ENCODE results near the gene HS6ST3. TPM values are rescaled to one million over a fixed set of nuclear protein-coding genes. Genes with fewer than 3 reads are reported as not detected.

HS6ST3 gene
- total and polyA plus RNA-seq, 10 donors = 0.03 TPM; not detected in 9

DNA sequence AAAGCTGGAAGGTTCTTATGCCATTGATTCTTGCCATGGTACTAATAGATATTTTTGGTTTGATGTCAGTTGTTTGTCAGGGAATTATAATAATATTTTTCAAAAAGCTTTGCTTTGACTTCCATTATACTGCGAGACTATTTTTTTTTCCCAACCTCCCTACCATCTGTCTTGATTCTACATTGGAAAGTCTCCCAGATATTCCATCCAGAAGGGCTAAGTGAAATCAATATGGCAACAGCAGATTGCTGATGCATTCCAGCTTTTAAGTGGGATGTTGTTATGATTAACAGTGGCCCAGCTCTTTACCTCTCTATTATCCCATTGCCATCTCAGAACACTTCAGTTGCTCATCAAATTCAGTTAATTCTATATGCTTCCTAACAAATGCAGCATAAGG, 657.0 kb downstream of the HS6ST3 start:
- Histone ChIP-seq H3K4me3 (no peak overlapping the region), H3K27ac (no peak overlapping the region), H3K27me3 (replicated peaks in 1 of 7) (no peaks in the 10 kb centered on the region), H3K9me3 (no peaks in the 10 kb centered on the region), H3K4me1 (no peaks in the 10 kb centered on the region), H3K36me3 (no peaks in the 10 kb centered on the region)
- TF ChIP-seq POLR2AphosphoS5 (IDR thresholded peaks at IDR 0.05) (no peak), POLR2A (IDR thresholded peaks at IDR 0.05) (no peak)
- TF ChIP-seq, protein P1, sequence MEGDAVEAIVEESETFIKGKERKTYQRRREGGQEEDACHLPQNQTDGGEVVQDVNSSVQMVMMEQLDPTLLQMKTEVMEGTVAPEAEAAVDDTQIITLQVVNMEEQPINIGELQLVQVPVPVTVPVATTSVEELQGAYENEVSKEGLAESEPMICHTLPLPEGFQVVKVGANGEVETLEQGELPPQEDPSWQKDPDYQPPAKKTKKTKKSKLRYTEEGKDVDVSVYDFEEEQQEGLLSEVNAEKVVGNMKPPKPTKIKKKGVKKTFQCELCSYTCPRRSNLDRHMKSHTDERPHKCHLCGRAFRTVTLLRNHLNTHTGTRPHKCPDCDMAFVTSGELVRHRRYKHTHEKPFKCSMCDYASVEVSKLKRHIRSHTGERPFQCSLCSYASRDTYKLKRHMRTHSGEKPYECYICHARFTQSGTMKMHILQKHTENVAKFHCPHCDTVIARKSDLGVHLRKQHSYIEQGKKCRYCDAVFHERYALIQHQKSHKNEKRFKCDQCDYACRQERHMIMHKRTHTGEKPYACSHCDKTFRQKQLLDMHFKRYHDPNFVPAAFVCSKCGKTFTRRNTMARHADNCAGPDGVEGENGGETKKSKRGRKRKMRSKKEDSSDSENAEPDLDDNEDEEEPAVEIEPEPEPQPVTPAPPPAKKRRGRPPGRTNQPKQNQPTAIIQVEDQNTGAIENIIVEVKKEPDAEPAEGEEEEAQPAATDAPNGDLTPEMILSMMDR (IDR thresholded peaks at IDR 0.05 in 8 of 11, conservative IDR thresholded peaks at IDR 0.05 in 3 of 11) = no peak
- intact Hi-C loops (cut with DNase I; ENCODE audit: low total_unique reads) = no loop called here
- DNase-seq = no peak
- 85 to 98% (median 90%) methylated on average over 1 of the region's 1 CpG for WGBS, 5 donors

DNA sequence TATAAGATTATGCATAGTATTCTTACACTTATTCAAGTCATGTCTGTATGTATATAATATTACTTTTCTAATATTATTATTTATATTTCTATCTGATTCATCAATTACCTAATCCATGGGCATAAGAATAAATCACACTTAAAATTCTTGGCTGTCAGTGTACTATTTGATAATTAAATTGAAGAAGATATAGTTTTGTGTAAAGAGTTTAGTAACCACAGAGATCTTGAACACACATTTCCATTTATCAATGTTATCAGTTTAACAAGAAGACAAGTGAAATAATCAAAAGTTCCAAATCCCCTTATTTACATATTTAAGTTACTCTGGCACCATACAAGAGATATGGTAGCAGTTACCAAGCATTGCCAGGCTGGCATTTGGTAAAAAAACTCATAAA, 659.9 kb downstream of the HS6ST3 start:
- Histone ChIP-seq H3K27me3 (replicated peaks in 1 of 7) (no peaks in the 10 kb centered on the region), H3K4me3 (no peak overlapping the region), H3K27ac (no peak overlapping the region), H3K36me3 (no peaks in the 10 kb centered on the region), H3K4me1 (no peaks in the 10 kb centered on the region), H3K9me3 (no peaks in the 10 kb centered on the region)
- TF ChIP-seq, protein P1 (IDR thresholded peaks at IDR 0.05 in 8 of 11, conservative IDR thresholded peaks at IDR 0.05 in 3 of 11) = no peak
- no peak for TF ChIP-seq POLR2AphosphoS5 (IDR thresholded peaks at IDR 0.05)
- TF ChIP-seq POLR2A (IDR thresholded peaks at IDR 0.05) = no peak
- DNase-seq = no peak
- intact Hi-C loops (cut with DNase I; ENCODE audit: low total_unique reads) = no loop called here

DNA sequence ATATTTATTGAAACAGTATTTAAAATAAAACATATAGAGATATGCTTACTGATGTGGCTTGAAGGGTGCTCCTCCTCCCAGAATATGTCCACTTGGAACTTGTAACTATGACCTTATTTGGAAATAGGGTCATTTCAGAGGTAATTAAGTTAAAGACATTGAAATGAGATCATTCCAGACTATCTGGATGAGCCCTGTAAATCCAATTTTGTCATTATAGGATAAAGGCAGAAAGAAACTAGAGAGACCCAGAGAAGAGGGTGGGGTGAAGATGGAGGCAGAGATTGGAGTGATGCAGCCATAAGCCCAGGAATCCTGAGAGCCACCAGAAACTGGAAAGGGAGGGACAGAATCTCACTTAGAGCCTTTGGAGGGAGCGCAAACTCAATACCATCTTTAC, 661.2 kb downstream of the HS6ST3 start:
- Histone ChIP-seq H3K27me3 (replicated peaks in 1 of 7) (no peaks in the 10 kb centered on the region), H3K36me3 (no peaks in the 10 kb centered on the region)
- WGBS, 5 donors = 93 to 97% (median 97%) methylated on average over 1 of the region's 1 CpG

DNA sequence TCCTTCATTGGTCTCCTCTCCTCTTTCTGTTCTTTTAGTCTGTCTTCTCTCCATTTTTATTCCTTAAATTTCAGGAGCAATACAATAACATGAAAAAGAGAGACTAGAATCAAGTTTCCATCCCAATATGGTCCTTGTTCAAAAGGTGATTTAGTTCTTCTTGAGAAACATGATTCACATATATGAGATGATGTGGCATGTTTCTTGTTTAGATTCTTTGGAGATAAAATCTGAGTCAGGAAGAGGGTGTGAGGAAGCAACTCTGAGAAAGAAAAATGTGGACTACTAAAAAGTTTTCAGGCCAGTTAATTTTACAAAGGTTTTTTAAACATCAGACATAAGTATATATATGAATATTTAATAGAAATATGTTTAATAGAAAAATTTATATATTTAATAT, 673.0 kb downstream of the HS6ST3 start:
- Histone ChIP-seq H3K4me3 (no peak overlapping the region), H3K4me1 (no peaks in the 10 kb centered on the region), H3K27ac (no peak overlapping the region), H3K27me3 (replicated peaks in 1 of 7) (no peaks in the 10 kb centered on the region), H3K36me3 (no peaks in the 10 kb centered on the region), H3K9me3 (peaks cover 0 to 6% (median 0%) of the 10 kb centered on the region in 8 donors)
- no peak for DNase-seq
- intact Hi-C loops (cut with DNase I; ENCODE audit: low total_unique reads) = no loop called here
- TF ChIP-seq, protein P1 (IDR thresholded peaks at IDR 0.05 in 8 of 11, conservative IDR thresholded peaks at IDR 0.05 in 3 of 11) = no peak
- TF ChIP-seq POLR2A (IDR thresholded peaks at IDR 0.05) (no peak), POLR2AphosphoS5 (IDR thresholded peaks at IDR 0.05) (no peak)

More for the DNA sequence above, 661.2 kb downstream of the HS6ST3 start:
- no peak overlapping the region for H3K4me3 ChIP-seq
- no peak for DNase-seq
- TF ChIP-seq, protein P1 (IDR thresholded peaks at IDR 0.05 in 8 of 11, conservative IDR thresholded peaks at IDR 0.05 in 3 of 11) = no peak
- TF ChIP-seq POLR2A (IDR thresholded peaks at IDR 0.05) = no peak
- TF ChIP-seq POLR2AphosphoS5 (IDR thresholded peaks at IDR 0.05) = no peak
- no peak overlapping the region for H3K27ac ChIP-seq
- H3K4me1 ChIP-seq = no peaks in the 10 kb centered on the region
- intact Hi-C loops (cut with DNase I; ENCODE audit: low total_unique reads) = no loop called here
- H3K9me3 ChIP-seq = peaks cover 0 to 10% (median 7%) of the 10 kb centered on the region in 8 donors

All from spleen (tissue), 11 donors.